Measurements from ENCODE around the gene PPARA. TPM values are rescaled to one million over a fixed set of nuclear protein-coding genes. Genes with fewer than 3 reads are reported as not detected.

Gene PPARA
- total and polyA plus RNA-seq, 9 of the 15 experiments (the other 6 are each of a cell fraction or from before 2014, with no cell fraction given), result 0.64 to 5.3 (median 3.5) TPM

DNA sequence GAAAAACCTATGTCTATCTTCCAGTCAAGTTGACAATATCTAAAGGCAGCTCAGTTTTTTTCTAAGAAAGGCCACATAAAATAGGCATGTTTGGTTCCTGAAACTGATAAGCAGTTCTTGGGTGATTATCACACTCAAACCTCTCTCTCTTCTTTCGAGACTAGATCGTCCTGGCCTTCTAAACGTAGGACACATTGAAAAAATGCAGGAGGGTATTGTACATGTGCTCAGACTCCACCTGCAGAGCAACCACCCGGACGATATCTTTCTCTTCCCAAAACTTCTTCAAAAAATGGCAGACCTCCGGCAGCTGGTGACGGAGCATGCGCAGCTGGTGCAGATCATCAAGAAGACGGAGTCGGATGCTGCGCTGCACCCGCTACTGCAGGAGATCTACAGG, 84.6 kb downstream of the PPARA start (continued):
- TF ChIP-seq STAT5A (IDR thresholded peaks at IDR 0.05; ENCODE audit: borderline replicate concordance, low read length), result peak; percentile 57
- peak; percentile 60 for TF ChIP-seq DPF2 (IDR thresholded peaks at IDR 0.05)
- peak; percentile 60; the same call in 1 of the 2 replicates for TF ChIP-seq MYC (IDR thresholded peaks at IDR 0.05; ENCODE audit: low read depth, low read length)
- TF ChIP-seq MYC (CRISPR knock-in tag; IDR thresholded peaks at IDR 0.05; ENCODE audit: borderline replicate concordance, low read depth), result no peak
- TF ChIP-seq MGA (IDR thresholded peaks at IDR 0.05), result peak; percentile 67
- peak; percentile 60; the same call in 1 of the 2 replicates for TF ChIP-seq LCOR (CRISPR knock-in tag; IDR thresholded peaks at IDR 0.05)
- peak; percentile 65 for TF ChIP-seq TCF3 (CRISPR knock-in tag; IDR thresholded peaks at IDR 0.05)
- TF ChIP-seq ZNF224 (CRISPR knock-in tag; IDR thresholded peaks at IDR 0.05), result no peak
- peak; percentile 21; the same call in 1 of the 2 replicates for TF ChIP-seq ZEB2 (IDR thresholded peaks at IDR 0.05)
- TF ChIP-seq ELF1 (tag; IDR thresholded peaks at IDR 0.05), result 0 out of 2 replicates have a peak, but pooled peaks have one; percentile 21
- TF ChIP-seq NR2C1 (IDR thresholded peaks at IDR 0.05), result no peak
- TF ChIP-seq NR2C1 (tag; IDR thresholded peaks at IDR 0.05), result 0 out of 2 replicates have a peak, but pooled peaks have one; percentile 30
- TF ChIP-seq NRF1 (conservative IDR thresholded peaks at IDR 0.05 in 1 of 2, IDR thresholded peaks at IDR 0.05 in 1 of 2), result peak; percentile 90 to 92
- TF ChIP-seq MECOM (CRISPR knock-in tag; IDR thresholded peaks at IDR 0.05), result 0 out of 2 replicates have a peak, but pooled peaks have one; percentile 35
- TF ChIP-seq TAL1 (IDR thresholded peaks at IDR 0.05), result peak; percentile 61; the same call in 1 of the 2 replicates
- TF ChIP-seq MNT (conservative IDR thresholded peaks at IDR 0.05), result peak in 1 of 2 experiments; percentile 44; a peak in 2 of 4 replicates

All from K562 (cell line).